Astrocyte of the cerebellum (primary cell): ENCODE data around the gene B4GALT1.
A peak's percentile ranks its signal among the peaks of the same experiment; 100 is the strongest.

Experiments
- DNase-seq: peaks from one replicate; pipeline ENCODE4 v3.0.0-alpha.2; 2011; ENCODE audit warnings: low read depth
- H3K4me3 ChIP-seq: 2 replicates; pipeline ENCODE4 v1.5.1; 2011; ENCODE audit warnings: mild to moderate bottlenecking, low read depth, low read length, moderate library complexity
- CTCF ChIP-seq: IDR thresholded peaks from 2 replicates; pipeline ENCODE4 v1.5.1; 2012; ENCODE audit warnings: low read length, low read depth, moderate library complexity, mild to moderate bottlenecking; ENCODE audit errors: missing control alignments
- in situ Hi-C: cut with HindIII; loops from 2 replicates; pipeline ENCODE4 v1.10.0; 2017; ENCODE audit warnings: low sequenced_read_pairs

Gene B4GALT1

DNA sequence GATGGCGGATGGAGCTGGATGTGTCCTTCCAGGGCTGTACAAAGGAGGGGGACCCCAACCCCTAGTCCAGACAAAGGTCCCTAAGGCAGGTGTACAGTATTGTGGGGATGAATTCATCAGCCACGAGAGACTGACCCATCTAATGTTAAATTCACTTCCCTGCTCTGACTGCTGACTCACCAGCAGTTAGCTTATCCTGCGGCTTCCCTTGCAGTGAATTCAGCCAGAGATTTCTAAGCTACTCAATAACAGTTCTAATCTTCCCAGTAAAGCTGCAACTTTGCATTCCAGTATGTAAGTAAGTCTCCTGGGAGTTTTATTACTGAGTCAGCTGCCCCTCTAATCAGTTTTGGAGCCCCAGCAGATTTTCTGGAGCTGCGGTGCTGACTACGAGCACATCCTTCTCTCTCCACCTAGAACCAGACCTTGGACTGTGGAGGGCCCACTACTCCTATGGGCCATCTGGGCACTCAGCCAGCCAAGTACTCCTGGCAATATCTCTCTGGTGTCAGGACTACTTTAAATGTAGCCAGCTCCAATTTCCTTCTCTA is 16.1 kb downstream of the B4GALT1 start:
- no peak for TF ChIP-seq CTCF
- in situ Hi-C loops, result no loop called here
- DNase-seq, result peak; percentile 92
- no peak overlapping the region for H3K4me3 ChIP-seq

DNA sequence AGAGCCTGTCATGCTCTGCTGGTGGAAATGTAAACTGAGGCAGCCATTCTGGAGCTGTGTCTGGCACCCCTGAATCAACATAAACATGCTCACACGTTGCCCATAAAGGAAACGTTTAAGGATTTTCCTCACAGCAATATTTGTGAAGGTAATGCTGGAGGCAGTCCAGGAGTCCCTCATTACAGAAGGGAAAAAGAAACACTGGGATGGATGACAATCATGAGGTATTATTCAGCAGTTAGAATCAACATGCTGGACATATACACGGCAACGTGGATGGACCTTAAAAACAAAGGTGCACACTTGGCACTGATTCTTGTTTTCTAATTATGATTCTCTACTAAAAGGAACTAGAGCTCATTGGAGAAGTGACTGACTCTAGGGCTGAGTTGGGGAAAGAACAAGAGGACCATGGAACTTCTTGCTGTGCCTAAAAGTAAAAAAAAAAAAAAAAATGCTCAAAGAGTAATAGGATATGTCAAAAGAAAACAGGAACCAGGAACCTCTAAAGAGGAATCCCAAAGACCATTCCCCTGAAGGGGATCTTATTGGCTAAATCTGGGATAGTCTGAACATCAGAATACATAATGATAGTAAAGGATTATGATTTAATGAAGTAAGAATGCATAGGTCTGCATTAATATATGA is 18.6 kb downstream of the B4GALT1 start:
- no peak overlapping the region for H3K4me3 ChIP-seq
- DNase-seq, result no peak
- no peak for TF ChIP-seq CTCF
- in situ Hi-C loops, result no loop called here

DNA sequence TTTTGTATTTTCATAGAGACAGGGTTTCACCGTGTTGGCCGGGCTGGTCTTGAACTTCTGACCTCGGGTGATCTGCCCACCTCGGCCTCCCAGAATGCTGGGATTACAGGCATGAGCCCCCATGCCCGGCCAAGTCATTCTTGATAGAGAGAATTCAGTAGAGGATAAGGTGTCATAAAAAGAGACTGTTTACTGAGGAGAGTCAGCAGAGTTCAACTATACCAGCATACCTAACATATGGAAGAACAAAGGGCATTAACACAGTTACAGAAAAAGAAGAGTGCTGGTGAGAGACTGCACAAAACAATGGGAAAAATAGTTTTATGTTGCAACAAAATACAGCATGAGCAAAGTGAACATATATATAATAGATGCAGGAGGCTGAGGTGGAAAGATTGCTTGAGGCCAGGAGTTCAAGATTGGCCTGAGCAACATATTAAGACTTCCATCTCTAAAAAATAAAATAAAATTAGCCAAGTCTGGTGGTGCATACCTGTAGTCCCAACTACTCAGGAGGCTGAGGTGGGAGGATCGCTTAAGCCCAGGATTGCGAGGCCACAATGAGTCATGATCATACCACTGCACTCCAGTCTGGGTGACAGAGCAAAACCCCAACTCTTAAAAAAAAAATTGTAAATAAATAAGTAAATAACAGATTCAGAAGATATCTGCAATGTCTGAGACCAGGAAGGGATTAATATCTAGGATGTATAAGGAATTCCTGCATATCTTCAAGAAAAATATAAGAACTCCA is 19.5 kb downstream of the B4GALT1 start:
- in situ Hi-C loops, result no loop called here
- TF ChIP-seq CTCF, result no peak
- no peak overlapping the region for H3K4me3 ChIP-seq
- DNase-seq, result no peak

GRCh38 chr9:33146298-33146697 is 20.8 kb downstream of the B4GALT1 start:
- in situ Hi-C loops, result no loop called here

GRCh38 chr9:33144551-33144950 is 22.6 kb downstream of the B4GALT1 start:
- no peak for DNase-seq
- no peak overlapping the region for H3K4me3 ChIP-seq
- in situ Hi-C loops, result no loop called here
- no peak for TF ChIP-seq CTCF

More at GRCh38 chr9:33146298-33146697, 20.8 kb downstream of the B4GALT1 start:
- no peak for DNase-seq
- no peak for TF ChIP-seq CTCF
- no peak overlapping the region for H3K4me3 ChIP-seq

DNA sequence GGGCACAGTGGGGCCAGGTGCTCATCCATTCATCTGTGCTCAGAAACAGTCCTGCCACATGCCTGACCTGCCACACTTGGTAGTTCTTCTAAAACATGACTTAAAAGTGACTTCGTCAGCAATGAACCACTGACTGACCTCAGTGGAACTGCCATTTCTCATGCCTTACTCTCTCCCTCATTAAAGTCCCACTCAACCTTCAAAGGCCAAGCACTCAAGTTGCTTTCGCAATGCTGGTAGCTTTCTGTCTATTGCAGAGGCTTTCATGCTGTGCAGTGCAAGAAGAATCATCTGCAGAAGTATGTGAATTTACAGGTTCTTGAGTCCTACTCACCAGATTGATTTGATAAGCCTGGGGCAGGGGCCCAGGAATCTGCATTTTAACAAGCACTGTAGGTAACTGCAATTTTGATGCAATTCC is 23.9 kb downstream of the B4GALT1 start:
- no peak for TF ChIP-seq CTCF
- no peak overlapping the region for H3K4me3 ChIP-seq
- no peak for DNase-seq
- in situ Hi-C loops, result no loop called here
